AG04449 (cell line): ENCODE results near the gene CENPX.

Experiments
- CTCF ChIA-PET: fragments of 350-600 bp; formaldehyde crosslinking; extraction: SDS; loops from one replicate; lab custom pipeline; 2021; ENCODE audit warnings: antibody characterized with exemption; lab: Yijun Ruan, JAX
- POLR2A ChIA-PET: fragments of 400-600, 350-600 bp; formaldehyde crosslinking; extraction: SDS; loops from one replicate; lab custom pipeline; 2020; ENCODE audit warnings: antibody characterized with exemption, inconsistent platforms; lab: Yijun Ruan, JAX
- DNase-seq: peaks from one replicate; pipeline ENCODE4 v3.0.0-alpha.2; 2010; ENCODE audit warnings: low read depth, low spot score
- H3K4me3 ChIP-seq: 2 replicates; pipeline ENCODE4 v1.5.1; 2011; ENCODE audit warnings: low read depth, mild to moderate bottlenecking, control low read depth, low read length
- CTCF ChIP-seq: IDR thresholded peaks from one replicate; pipeline ENCODE4 v1.5.1; 2011; ENCODE audit warnings: mild to moderate bottlenecking, moderate library complexity, low read length, control low read depth, inconsistent platforms; ENCODE audit not compliant: insufficient read depth; ENCODE audit errors: missing control alignments

The CENPX gene

GRCh38 chr17:82008941-82009405 lies 13.7 kb downstream of the CENPX start:
- TF ChIP-seq CTCF: no peak
- H3K4me3 ChIP-seq: no peak overlapping the region
- DNase-seq: no peak
- ChIA-PET CTCF (interaction anchor here (0.8 to 5.3 kb wide), 5 partner anchors 12 to 50 kb away, joined by 3 to 46 read pairs (median 4); partner anchors contain the start of genes CENPX and LRRC45), POLR2A (interaction anchor here (1.5 kb wide), 1 partner anchor 13 kb away, joined by 4 read pairs; no protein-coding TSS in a partner anchor)

GRCh38 chr17:82008258-82008940 lies 14.3 kb downstream of the CENPX start:
- H3K4me3 ChIP-seq: no peak overlapping the region
- ChIA-PET POLR2A (interaction anchor here (1.5 kb wide), 1 partner anchor 14 kb away, joined by 4 read pairs; no protein-coding TSS in a partner anchor), CTCF (interaction anchor here (0.8 to 5.3 kb wide), 5 partner anchors 12 to 49 kb away, joined by 3 to 46 read pairs (median 3); partner anchors contain the start of genes CENPX and LRRC45)
- no peak for DNase-seq
- no peak for TF ChIP-seq CTCF

GRCh38 chr17:82007495-82008257 lies 15.0 kb downstream of the CENPX start:
- CTCF ChIA-PET: interaction anchor here (0.9 to 1.7 kb wide), 2 partner anchors 16 to 23 kb away, joined by 3 to 4 read pairs; partner anchors contain the start of gene LRRC45
- TF ChIP-seq CTCF: no peak
- POLR2A ChIA-PET: no interaction called here
- no peak for DNase-seq
- no peak overlapping the region for H3K4me3 ChIP-seq

- CTCF ChIA-PET: no interaction called here
These were observed 15.5 kb downstream of the CENPX start for GRCh38 chr17:82007228-82007494.

GRCh38 chr17:82006468-82007227 lies 16.0 kb downstream of the CENPX start:
- no peak overlapping the region for H3K4me3 ChIP-seq
- ChIA-PET CTCF (no interaction called here), POLR2A (no interaction called here)
- no peak for DNase-seq
- TF ChIP-seq CTCF: no peak

More at GRCh38 chr17:82007228-82007494, 15.5 kb downstream of the CENPX start:
- no peak for TF ChIP-seq CTCF
- no peak overlapping the region for H3K4me3 ChIP-seq
- POLR2A ChIA-PET: no interaction called here
- DNase-seq: no peak
